K562 (cell line): ENCODE results near the gene KCNB1.

Experiments used
- E2F5 ChIP-seq: sonication (generic); formaldehyde crosslinking; IDR thresholded peaks from 2 replicates; pipeline ENCODE4 v1.8.0; 2022; ENCODE audit warnings: mild to moderate bottlenecking, missing genetic modification reagents
- FOS ChIP-seq: IDR thresholded peaks from 3 replicates; pipeline ENCODE4 v1.6.1; 2011; ENCODE audit not compliant: insufficient read length; ENCODE audit errors: extremely low read depth
- KAT7 ChIP-seq: sonication (generic); formaldehyde crosslinking; IDR thresholded peaks from 2 replicates; pipeline ENCODE4 v1.8.0; 2022; ENCODE audit warnings: missing genetic modification reagents, mild to moderate bottlenecking, borderline replicate concordance
- KDM1A ChIP-seq, 2 experiments: fragments of 450-650 bp; IDR thresholded peaks; 2 replicates each; pipeline ENCODE4 v1.6.1; 2016; ENCODE audit warnings: mild to moderate bottlenecking in 2 of 2
- LARP7 ChIP-seq: fragments of 450-650 bp; IDR thresholded peaks from 2 replicates; pipeline ENCODE4 v1.6.1; 2016
- NFIC ChIP-seq: fragments of 450-650 bp; IDR thresholded peaks from 2 replicates; pipeline ENCODE4 v1.6.1; 2017; ENCODE audit warnings: mild to moderate bottlenecking, inconsistent platforms
- PBX2 ChIP-seq, 2 experiments: IDR thresholded peaks in 1 of 2; conservative IDR thresholded peaks in 1 of 2; 2 replicates each; pipeline ENCODE4 v1.6.1; 2016; ENCODE audit warnings: low read depth in 2 of 2, mild to moderate bottlenecking in 1 of 2, missing compliant biosample characterization in 1 of 2, missing genetic modification characterization in 1 of 2, moderate library complexity in 1 of 2
- ZNF395 ChIP-seq: fragments of 200-800 bp; sonication (Bioruptor generic); IDR thresholded peaks from 2 replicates; pipeline ENCODE4 v1.6.1; 2017; ENCODE audit warnings: missing genetic modification characterization, missing compliant biosample characterization
- TF ChIP-seq, protein P1 (sequence below), 3 experiments: IDR thresholded peaks in 2 of 3; conservative IDR thresholded peaks in 1 of 3; 2 replicates each; pipeline ENCODE4 v1.5.1; 2011 to 2012; ENCODE audit warnings: low read length in 3 of 3, mild to moderate bottlenecking in 3 of 3, control low read depth in 2 of 3, improper control_type of control experiment in 1 of 3, inconsistent platforms in 1 of 3, low read depth in 1 of 3, mixed read lengths in 1 of 3, moderate library complexity in 1 of 3; ENCODE audit not compliant: insufficient read depth in 2 of 3

DNA sequence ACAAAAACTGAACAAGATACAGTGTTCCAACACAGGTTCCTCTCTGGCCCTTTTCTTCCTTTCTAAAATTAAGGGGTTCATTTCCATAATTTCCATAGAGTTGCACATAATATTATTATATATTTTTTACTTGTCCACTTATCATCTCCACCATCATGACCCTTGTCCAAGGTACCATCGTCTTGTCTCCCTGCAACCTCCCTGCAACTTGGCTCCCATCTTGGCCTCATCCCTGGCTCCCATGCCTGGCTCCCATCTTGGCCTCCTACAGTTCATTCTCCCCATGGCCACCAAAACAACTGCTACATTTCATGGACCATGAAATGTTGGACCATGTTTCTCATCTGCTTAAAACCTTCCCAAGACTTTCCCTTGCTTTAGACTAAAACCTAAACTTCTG lies 3.1 kb upstream of the KCNB1 start:
- TF ChIP-seq, protein P1, sequence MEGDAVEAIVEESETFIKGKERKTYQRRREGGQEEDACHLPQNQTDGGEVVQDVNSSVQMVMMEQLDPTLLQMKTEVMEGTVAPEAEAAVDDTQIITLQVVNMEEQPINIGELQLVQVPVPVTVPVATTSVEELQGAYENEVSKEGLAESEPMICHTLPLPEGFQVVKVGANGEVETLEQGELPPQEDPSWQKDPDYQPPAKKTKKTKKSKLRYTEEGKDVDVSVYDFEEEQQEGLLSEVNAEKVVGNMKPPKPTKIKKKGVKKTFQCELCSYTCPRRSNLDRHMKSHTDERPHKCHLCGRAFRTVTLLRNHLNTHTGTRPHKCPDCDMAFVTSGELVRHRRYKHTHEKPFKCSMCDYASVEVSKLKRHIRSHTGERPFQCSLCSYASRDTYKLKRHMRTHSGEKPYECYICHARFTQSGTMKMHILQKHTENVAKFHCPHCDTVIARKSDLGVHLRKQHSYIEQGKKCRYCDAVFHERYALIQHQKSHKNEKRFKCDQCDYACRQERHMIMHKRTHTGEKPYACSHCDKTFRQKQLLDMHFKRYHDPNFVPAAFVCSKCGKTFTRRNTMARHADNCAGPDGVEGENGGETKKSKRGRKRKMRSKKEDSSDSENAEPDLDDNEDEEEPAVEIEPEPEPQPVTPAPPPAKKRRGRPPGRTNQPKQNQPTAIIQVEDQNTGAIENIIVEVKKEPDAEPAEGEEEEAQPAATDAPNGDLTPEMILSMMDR (IDR thresholded peaks at IDR 0.05 in 2 of 3, conservative IDR thresholded peaks at IDR 0.05 in 1 of 3; ENCODE audit: insufficient read depth in 2 of 3, low read depth in 1 of 3, low read length in 3 of 3): no peak
- TF ChIP-seq ZNF395 (CRISPR knock-in tag) (no peak), PBX2 (CRISPR knock-in tag; IDR thresholded peaks at IDR 0.05; ENCODE audit: low read depth) (no peak), PBX2 (tag; conservative IDR thresholded peaks at IDR 0.05; ENCODE audit: low read depth) (no peak), LARP7 (no peak), NFIC (no peak), KAT7 (no peak), E2F5 (no peak), KDM1A (IDR thresholded peaks at IDR 0.05) (no peak), FOS (no peak)
